ENCODE measurements around the gene TMEM150B.
"Not testable (repeated sequence)": the region's sequence is repeated elsewhere in the genome, so short reads cannot be mapped to it uniquely, and the experiment has no call there.

Gene TMEM150B

GRCh38 chr19:55333870-55334269 lies 8.7 kb upstream of the TMEM150B start:
- DNase-seq = no peak

- not testable (repeated sequence) for DNase-seq
Observed at GRCh38 chr19:55329791-55330190, 4.7 kb upstream of the TMEM150B start.

GRCh38 chr19:55328774-55329318 lies 3.7 kb upstream of the TMEM150B start:
- not testable (repeated sequence) for DNase-seq

- DNase-seq = no peak
Observed at GRCh38 chr19:55324662-55325061, 479 bp downstream of the TMEM150B start.

- no peak for DNase-seq
Observed at GRCh38 chr19:55322204-55322885, 2.8 kb downstream of the TMEM150B start.

- no peak for DNase-seq
Observed at GRCh38 chr19:55321466-55322137, 3.5 kb downstream of the TMEM150B start.

GRCh38 chr19:55320844-55321419 lies 4.2 kb downstream of the TMEM150B start:
- no peak for DNase-seq

- DNase-seq = no peak
Observed at GRCh38 chr19:55319785-55320184, 5.4 kb downstream of the TMEM150B start.

GRCh38 chr19:55316646-55317045 lies 8.5 kb downstream of the TMEM150B start:
- DNase-seq = no peak

GRCh38 chr19:55315956-55316525 lies 9.1 kb downstream of the TMEM150B start:
- DNase-seq = no peak

GRCh38 chr19:55314396-55314795 lies 10.7 kb downstream of the TMEM150B start:
- DNase-seq = no peak

- DNase-seq = no peak
Observed at GRCh38 chr19:55312621-55313512, 12.3 kb downstream of the TMEM150B start.

GRCh38 chr19:55311797-55312196 lies 13.3 kb downstream of the TMEM150B start:
- no peak for DNase-seq

GRCh38 chr19:55311397-55311796 lies 13.7 kb downstream of the TMEM150B start:
- DNase-seq = no peak

- DNase-seq = no peak
Observed at GRCh38 chr19:55310498-55310897, 14.6 kb downstream of the TMEM150B start.

GRCh38 chr19:55309448-55309847 lies 15.7 kb downstream of the TMEM150B start:
- DNase-seq = no peak

GRCh38 chr19:55308281-55308680 lies 16.9 kb downstream of the TMEM150B start:
- DNase-seq = no peak

- DNase-seq = no peak
Observed at GRCh38 chr19:55306712-55307111, 18.4 kb downstream of the TMEM150B start.

GRCh38 chr19:55305983-55306562 lies 19.1 kb downstream of the TMEM150B start:
- DNase-seq = no peak

- peak; percentile 37 to 49 for DNase-seq
Observed at GRCh38 chr19:55305491-55305890, 19.6 kb downstream of the TMEM150B start.

GRCh38 chr19:55304980-55305379 lies 20.2 kb downstream of the TMEM150B start:
- no peak for DNase-seq

Measured in activated CD4-positive, alpha-beta T cell treated with anti-CD3 and anti-CD28 coated beads for 4 hours (primary cell).